ENCODE results near the gene RHOBTB1.

RHOBTB1 gene

GRCh38 chr10:60820093-60820754, 123.8 kb downstream of the RHOBTB1 start:
- no peak for DNase-seq (ENCODE audit: low spot score)
